CD4-positive, alpha-beta T cell treated with Interleukin-2 at 100 ng/mL for 4 hours (primary cell): ENCODE measurements around the gene NCOR2.

Experiments
- DNase-seq: peaks from one replicate; pipeline ENCODE4 v3.0.0-alpha.2; 2020; ENCODE audit warnings: low spot score

The NCOR2 gene

GRCh38 chr12:124527861-124528561 lies 39.4 kb downstream of the NCOR2 start:
- no peak for DNase-seq

- DNase-seq, result no peak
Measured at GRCh38 chr12:124525927-124526692, 41.3 kb downstream of the NCOR2 start.

- DNase-seq, result no peak
Measured at GRCh38 chr12:124525455-124525854, 42.0 kb downstream of the NCOR2 start.

GRCh38 chr12:124524231-124524925 lies 43.0 kb downstream of the NCOR2 start:
- no peak for DNase-seq

DNA sequence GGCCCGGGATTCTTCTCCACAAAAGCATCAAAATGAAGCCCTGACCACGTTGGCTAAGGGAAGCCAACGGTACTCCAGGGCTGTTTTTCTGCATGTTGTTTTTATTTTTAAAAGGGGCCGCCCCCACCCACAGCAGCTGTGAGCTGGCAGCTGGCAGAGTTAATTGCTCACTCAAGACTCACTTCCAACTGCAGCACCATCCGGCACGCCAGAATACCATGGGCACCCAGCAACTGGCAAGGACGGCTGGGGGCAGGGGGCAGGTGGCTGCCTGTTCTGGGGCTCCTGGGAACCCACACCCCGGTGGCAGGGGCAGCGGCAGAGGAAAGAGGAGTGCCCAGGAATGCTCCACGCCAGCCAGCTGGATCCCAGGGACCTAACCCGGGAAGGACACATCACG lies 44.3 kb downstream of the NCOR2 start:
- DNase-seq, result no peak

DNA sequence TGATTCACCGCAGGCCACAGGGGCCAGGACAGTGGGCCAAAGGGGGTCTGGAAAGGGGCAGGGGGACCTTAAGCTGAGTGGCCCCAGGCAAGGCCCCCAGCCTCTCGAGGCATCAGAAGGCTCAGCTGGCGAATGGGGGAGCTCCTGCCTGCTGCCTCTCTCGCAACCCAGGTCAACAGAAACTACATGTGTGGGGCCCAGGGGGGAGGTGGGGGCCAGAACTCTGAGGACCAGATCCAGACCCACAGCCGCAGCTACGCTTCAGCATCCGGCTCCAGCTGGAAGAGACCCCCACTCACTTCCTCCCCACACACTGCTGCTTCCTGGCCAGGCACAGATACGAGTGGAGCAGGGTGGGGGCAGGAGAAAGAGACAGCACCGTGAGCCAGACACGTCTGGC lies 46.5 kb downstream of the NCOR2 start:
- DNase-seq, result no peak

DNA sequence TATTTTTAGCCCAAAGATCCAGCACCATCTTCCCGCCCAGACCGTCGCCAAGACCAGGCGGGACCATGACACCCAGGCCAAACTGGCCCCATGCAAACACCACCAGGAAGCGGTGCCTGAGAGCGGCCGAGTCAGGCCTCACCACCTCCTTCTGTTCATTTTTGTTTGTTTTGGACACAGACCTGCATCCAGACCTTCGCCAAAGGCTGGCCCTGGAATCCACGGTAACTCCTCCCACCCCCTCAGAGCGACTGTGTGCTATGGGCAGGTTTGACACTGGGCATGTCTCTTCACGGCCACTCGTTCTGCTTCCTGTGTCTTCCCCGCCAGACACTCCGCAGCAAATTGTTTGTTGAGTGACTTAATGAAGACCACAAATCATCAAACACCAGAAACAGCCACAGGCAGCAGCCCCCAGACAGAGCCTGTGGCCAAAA lies 47.1 kb downstream of the NCOR2 start:
- no peak for DNase-seq

DNA sequence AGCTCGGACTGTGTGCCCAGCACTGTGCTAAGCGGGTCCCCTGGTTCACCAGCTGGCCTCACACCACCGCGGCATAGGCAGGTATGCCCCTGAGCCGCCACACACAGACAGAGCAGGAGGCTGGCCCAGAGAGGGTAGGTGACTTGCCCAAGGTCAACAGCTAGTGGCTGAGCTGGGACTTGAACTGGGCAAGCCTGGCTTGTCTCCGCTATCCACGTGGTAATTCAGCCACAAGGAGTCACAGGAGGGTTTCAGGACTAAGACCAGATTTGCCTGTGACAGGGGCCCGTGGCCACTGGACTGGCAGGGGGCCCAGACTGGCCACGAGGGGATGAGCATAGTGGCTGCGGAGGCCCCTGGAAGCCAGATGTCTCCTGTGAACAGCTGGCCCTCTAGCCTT lies 47.7 kb downstream of the NCOR2 start:
- no peak for DNase-seq

- no peak for DNase-seq
Measured at GRCh38 chr12:124518051-124518932, 49.1 kb downstream of the NCOR2 start.
